Vagina (tissue), 2 donors: Measurements from ENCODE around the gene DAPK2. TPM values are rescaled to one million over a fixed set of nuclear protein-coding genes. Genes with fewer than 3 reads are reported as not detected.

Experiments used
- DNase-seq, 2 donors: peaks; one replicate each; pipeline ENCODE4 v3.0.0-alpha.2; 2017; ENCODE audit errors: extremely low spot score in 2 of 2
- H3K27ac ChIP-seq: fragments of 200-600 bp; sonication (generic); one replicate; pipeline ENCODE4 v1.5.1; 2019
- H3K27me3 ChIP-seq: fragments of 200-600 bp; sonication (generic); one replicate; pipeline ENCODE4 v1.5.1; 2019
- H3K36me3 ChIP-seq, 2 donors: fragments of 200-600 bp; sonication (generic); one replicate each; pipeline ENCODE4 v1.5.1; 2017 to 2019
- H3K4me1 ChIP-seq: fragments of 200-600 bp; sonication (generic); one replicate; pipeline ENCODE4 v1.5.1; 2019
- H3K4me3 ChIP-seq, 2 donors: fragments of 200-600 bp; sonication (generic); 1 replicate in 1 of 2; 2 replicates in 1 of 2; pipeline ENCODE4 v1.5.1; 2016 to 2019
- H3K9me3 ChIP-seq: fragments of 200-600 bp; sonication (generic); one replicate; pipeline ENCODE4 v1.5.1; 2019
- POLR2A ChIP-seq, 2 donors: fragments of 450-650 bp; IDR thresholded peaks; one replicate each; pipeline ENCODE4 v1.6.1; 2017; ENCODE audit warnings: antibody characterized with exemption in 2 of 2, mild to moderate bottlenecking in 2 of 2, moderate library complexity in 2 of 2
- POLR2AphosphoS5 ChIP-seq, 2 donors: sonication (generic); formaldehyde crosslinking; IDR thresholded peaks; one replicate each; pipeline ENCODE4 v1.9.0; 2017; ENCODE audit warnings: antibody characterized with exemption in 2 of 2, mild to moderate bottlenecking in 2 of 2, low read depth in 1 of 2; ENCODE audit not compliant: insufficient read depth in 1 of 2
- intact Hi-C: fragments of 100-400 bp; cut with DNase I; formaldehyde crosslinking; loops from one replicate; pipeline ENCODE4 v1.15.1; 2023
- total RNA-seq: library from RNA; depleted of rRNA; stranded (reverse); fragments of >200 nt; gene quantifications from one replicate; pipeline ENCODE4 v1.2.3, GENCODE V29; 2016
- TF ChIP-seq, protein P1 (sequence below), 3 experiments: fragments of 450-650 bp in 2 of 3; fragments of 200-600 bp in 1 of 3; sonication (generic) in 1 of 3; IDR thresholded peaks; one replicate each; pipeline ENCODE4 v1.5.1; 2017 to 2019; ENCODE audit warnings: antibody characterized with exemption in 3 of 3, mild to moderate bottlenecking in 2 of 3, moderate library complexity in 2 of 3

DAPK2 gene
- total RNA-seq, result 50.3 TPM

DNA sequence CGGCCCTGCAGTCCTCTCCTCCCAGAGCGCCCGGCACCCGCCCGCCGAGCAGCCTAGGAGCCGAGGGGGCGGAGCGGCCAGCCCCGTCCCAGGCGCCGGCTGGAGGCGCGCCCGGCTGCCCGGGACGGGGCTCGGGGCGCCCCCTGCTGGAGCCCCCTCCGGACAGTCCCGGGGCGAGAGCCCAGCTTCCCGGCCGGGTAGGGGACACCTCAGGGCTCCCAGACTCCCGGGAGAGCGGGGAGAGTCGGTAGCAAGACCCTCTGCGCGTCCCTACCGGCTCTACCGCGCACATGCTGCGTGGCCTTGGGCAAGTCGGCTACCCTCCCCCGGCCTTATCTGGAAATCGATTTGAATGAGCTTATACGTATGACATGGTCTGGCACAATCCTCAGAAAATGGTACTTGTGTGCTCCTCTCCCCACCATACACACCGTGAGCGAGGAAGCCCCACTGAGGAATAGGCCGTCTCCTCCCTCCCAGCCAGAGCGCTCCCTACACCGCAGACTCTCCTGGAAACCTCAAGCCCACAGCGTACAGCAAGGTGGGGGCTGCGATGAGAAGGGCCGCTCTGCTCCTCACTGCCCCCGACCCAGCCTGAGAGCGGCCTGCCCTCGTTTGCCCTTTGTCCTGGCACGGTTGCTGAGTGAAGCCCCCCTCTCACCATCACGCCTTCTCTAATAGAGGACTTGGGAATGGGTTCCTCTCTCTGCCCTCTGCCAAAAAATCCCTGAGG is at the start of gene DAPK2:
Gene DAPK2 (minus strand): TSS at position 65 of the 733 bp plus-strand sequence. CDS start 6,224 bp downstream, outside the sequence.
- H3K27me3 ChIP-seq, result no peaks in the 10 kb centered on the region
- peak within 1 kb of the TSS; percentile 65 to 70 for H3K4me3 ChIP-seq
- H3K4me1 ChIP-seq, result peaks cover 41% of the 10 kb centered on the region
- H3K36me3 ChIP-seq, result no peaks in the 10 kb centered on the region
- H3K27ac ChIP-seq, result peak within 1 kb of the TSS; percentile 75
- H3K9me3 ChIP-seq, result no peaks in the 10 kb centered on the region
- intact Hi-C loops, result loop anchor here (10.0 kb wide), 1 partner anchor 142 kb away; no protein-coding TSS in a partner anchor
- no peak for TF ChIP-seq POLR2A (IDR thresholded peaks at IDR 0.05)
- TF ChIP-seq, protein P1, sequence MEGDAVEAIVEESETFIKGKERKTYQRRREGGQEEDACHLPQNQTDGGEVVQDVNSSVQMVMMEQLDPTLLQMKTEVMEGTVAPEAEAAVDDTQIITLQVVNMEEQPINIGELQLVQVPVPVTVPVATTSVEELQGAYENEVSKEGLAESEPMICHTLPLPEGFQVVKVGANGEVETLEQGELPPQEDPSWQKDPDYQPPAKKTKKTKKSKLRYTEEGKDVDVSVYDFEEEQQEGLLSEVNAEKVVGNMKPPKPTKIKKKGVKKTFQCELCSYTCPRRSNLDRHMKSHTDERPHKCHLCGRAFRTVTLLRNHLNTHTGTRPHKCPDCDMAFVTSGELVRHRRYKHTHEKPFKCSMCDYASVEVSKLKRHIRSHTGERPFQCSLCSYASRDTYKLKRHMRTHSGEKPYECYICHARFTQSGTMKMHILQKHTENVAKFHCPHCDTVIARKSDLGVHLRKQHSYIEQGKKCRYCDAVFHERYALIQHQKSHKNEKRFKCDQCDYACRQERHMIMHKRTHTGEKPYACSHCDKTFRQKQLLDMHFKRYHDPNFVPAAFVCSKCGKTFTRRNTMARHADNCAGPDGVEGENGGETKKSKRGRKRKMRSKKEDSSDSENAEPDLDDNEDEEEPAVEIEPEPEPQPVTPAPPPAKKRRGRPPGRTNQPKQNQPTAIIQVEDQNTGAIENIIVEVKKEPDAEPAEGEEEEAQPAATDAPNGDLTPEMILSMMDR (IDR thresholded peaks at IDR 0.05), result peak; percentile 72 to 94 (median 80)
- peak in 1 of 2 donors; percentile 28 for TF ChIP-seq POLR2AphosphoS5 (IDR thresholded peaks at IDR 0.05; ENCODE audit: insufficient read depth in 1 of 2, low read depth in 1 of 2)
- DNase-seq, result no peak

DNA sequence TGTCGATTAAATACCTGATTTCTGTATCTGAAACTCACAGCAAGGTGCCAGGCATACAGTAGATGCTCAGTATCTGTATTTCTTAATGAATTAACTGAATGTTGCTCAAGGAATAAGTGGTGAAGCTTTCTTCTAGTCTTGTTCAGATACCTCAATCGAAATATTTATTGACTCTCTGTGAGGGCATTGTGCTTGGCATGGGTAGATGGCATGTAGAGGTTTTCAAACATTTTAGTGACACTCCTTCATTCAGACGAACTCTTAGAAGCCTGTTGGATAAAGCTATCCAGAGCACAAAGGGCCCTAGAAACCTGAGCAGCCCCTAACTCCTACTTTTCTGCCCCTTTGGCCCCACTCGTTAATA is 49.1 kb upstream of the DAPK2 start:
- H3K27ac ChIP-seq, result peak overlapping the region; percentile 90
- H3K4me1 ChIP-seq, result peaks cover 73% of the 10 kb centered on the region
- no peaks in the 10 kb centered on the region for H3K27me3 ChIP-seq
- TF ChIP-seq POLR2A (IDR thresholded peaks at IDR 0.05) (no peak), POLR2AphosphoS5 (IDR thresholded peaks at IDR 0.05; ENCODE audit: insufficient read depth in 1 of 2, low read depth in 1 of 2) (no peak)
- TF ChIP-seq, protein P1 (IDR thresholded peaks at IDR 0.05), result no peak
- no peak for DNase-seq
- H3K9me3 ChIP-seq, result no peaks in the 10 kb centered on the region
- intact Hi-C loops, result loop anchor here (10.0 kb wide), 1 partner anchor 59 kb away; the partner anchor contains the start of gene SNX22
- no peaks in the 10 kb centered on the region for H3K36me3 ChIP-seq
- H3K4me3 ChIP-seq, result peak overlapping the region; percentile 81 to 92

DNA sequence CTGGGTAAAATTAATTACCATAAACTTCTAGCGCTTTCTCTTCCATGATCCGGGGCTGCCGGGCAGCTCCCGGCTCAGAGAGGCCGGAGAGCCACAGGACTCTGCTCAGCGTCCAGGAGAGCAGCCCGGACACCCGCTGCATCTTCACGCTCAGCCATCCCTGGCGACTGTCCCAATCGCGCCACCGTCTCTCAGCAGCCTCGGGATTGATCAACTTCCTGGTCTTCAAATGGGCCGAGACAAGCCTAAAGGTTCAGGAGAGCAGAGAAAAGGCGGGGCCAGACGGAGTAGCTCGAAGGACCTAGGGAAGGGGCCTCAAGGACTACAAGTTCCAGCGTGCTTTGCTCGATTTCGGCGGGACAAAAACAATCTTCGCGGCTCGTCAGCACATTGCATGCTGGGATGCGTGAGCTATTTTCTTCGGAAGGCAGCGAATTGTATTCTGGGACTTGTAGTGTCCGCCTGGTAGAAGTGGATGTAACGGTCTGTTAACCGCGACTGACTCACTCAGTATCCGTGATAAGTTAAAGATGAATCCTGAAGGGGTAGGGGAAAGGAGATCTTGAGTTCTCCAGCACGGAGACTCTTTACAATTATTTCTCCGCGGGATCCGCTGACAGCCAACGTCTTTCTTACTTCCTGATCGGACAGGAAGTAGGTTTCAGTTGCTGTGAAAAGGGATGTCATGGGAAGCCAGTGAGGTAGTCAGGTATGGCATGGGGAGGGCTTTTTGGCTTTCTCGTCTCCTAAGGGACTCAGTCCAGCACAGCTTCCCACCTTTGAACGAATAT is 47.5 kb upstream of the DAPK2 start, which contains the start of gene CIAO2A:
Gene CIAO2A (minus strand): TSS at position 212 of the 791 bp plus-strand sequence. CDS start 70 bp downstream, at position 142.
- Histone ChIP-seq H3K9me3 (no peaks in the 10 kb centered on the region), H3K4me3 (peak within 1 kb of the TSS; percentile 82 to 84), H3K4me1 (peaks cover 57% of the 10 kb centered on the region), H3K27me3 (no peaks in the 10 kb centered on the region), H3K36me3 (peaks cover 0 to 1% of the 10 kb centered on the region in 2 donors), H3K27ac (peak within 1 kb of the TSS; percentile 90)
- intact Hi-C loops, result loop anchor here (10.0 kb wide), 1 partner anchor 61 kb away; the partner anchor contains the start of gene SNX22
- DNase-seq, result peak; percentile 99
- peak in 1 of 2 donors; percentile 25 for TF ChIP-seq POLR2A (IDR thresholded peaks at IDR 0.05)
- TF ChIP-seq, protein P1 (IDR thresholded peaks at IDR 0.05), result no peak
- TF ChIP-seq POLR2AphosphoS5 (IDR thresholded peaks at IDR 0.05; ENCODE audit: insufficient read depth in 1 of 2, low read depth in 1 of 2), result peak; percentile 90 to 99

DNA sequence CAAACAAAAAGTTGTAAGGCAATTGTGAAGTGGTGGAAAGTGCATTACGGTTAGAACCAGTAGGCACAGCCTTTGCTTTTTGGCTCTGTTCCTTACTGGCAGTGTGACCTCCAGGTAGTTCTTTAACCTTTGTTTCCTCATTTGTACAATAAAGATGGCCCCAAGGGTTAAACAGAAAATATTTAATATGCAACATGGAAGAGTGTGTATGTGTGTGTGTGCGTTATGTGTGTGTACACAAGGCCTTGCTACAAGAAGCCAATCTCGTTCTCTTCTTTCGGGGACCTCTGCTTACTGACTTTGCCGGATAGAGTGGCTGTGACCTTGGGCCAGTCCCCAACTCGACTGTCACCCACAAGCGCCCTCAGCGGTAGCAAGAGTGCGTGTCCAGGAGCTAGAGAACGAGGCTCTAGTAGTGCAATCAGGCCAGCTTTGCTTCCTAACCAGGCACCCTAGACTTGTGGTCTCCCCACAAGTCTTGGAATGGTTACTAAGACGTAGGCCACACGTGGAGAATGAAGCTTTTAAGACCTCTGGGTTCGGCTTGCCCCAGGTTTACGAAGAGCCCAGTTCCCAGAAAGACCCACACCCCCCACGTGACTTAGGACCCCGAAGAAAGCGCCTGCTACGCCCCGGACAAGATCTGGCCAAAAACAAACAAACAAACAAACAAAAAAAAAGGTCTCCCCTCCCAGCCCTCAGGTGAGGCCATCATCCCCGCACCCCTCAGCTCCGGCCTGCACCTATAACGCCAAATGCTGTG is 46.8 kb upstream of the DAPK2 start:
- peaks cover 50% of the 10 kb centered on the region for H3K4me1 ChIP-seq
- no peaks in the 10 kb centered on the region for H3K27me3 ChIP-seq
- H3K36me3 ChIP-seq, result peaks cover 0 to 9% of the 10 kb centered on the region in 2 donors
- H3K9me3 ChIP-seq, result no peaks in the 10 kb centered on the region
- peak overlapping the region; percentile 82 to 84 for H3K4me3 ChIP-seq
- peak overlapping the region; percentile 90 for H3K27ac ChIP-seq
- no peak for TF ChIP-seq POLR2A (IDR thresholded peaks at IDR 0.05)
- TF ChIP-seq, protein P1 (IDR thresholded peaks at IDR 0.05), result no peak
- TF ChIP-seq POLR2AphosphoS5 (IDR thresholded peaks at IDR 0.05; ENCODE audit: insufficient read depth in 1 of 2, low read depth in 1 of 2), result no peak
- intact Hi-C loops, result loop anchor here (10.0 kb wide), 1 partner anchor 62 kb away; the partner anchor contains the start of gene SNX22
- no peak for DNase-seq
